ENCODE results near the gene LRP1B.

GRCh38 chr2:141932261-141932660 lies 198.6 kb downstream of the LRP1B start:
- TF ChIP-seq CTCF (IDR thresholded peaks at IDR 0.05; ENCODE audit: poor library complexity, severe bottlenecking) (no peak), REST (IDR thresholded peaks at IDR 0.05; ENCODE audit: borderline replicate concordance) (no peak), POLR2AphosphoS5 (IDR thresholded peaks at IDR 0.05) (no peak)

Data from neural cell (in vitro differentiated cells).